Naive thymus-derived CD4-positive, alpha-beta T cell (primary cell): Measurements from ENCODE around the gene SMCO1. TPM values are rescaled to one million over a fixed set of nuclear protein-coding genes. Genes with fewer than 3 reads are reported as not detected.
"Not testable (repeated sequence)": the region's sequence is repeated elsewhere in the genome, so short reads cannot be mapped to it uniquely, and the experiment has no call there.

Source experiments
- ATAC-seq: fragments of 150-1000 bp; cut with Tn5 transposase; 2 replicates; pipeline ENCODE4 v1.10.0; 2021; ENCODE audit warnings: mild to moderate bottlenecking, moderate library complexity
- CTCF ChIA-PET: fragments of 350-600 bp; sonication (Branson Sonifier 250); formaldehyde crosslinking; loops from one replicate; lab custom pipeline; 2021; ENCODE audit warnings: antibody characterized with exemption; lab: Charles Lee
- POLR2A ChIA-PET: fragments of 350-600 bp; sonication (Branson Sonifier 250); formaldehyde crosslinking; loops from one replicate; lab custom pipeline; 2021; ENCODE audit warnings: antibody characterized with exemption, inconsistent platforms; lab: Charles Lee
- DNase-seq, 9 donors: peaks; one replicate each; pipeline versions ENCODE4 v3.0.0 to v3.0.0-alpha.2; 2020 to 2022; ENCODE audit warnings: mixed read lengths in 1 of 9
- H3K27ac ChIP-seq: one replicate; pipeline ENCODE4 v1.7.0; 2013; ENCODE audit warnings: mild to moderate bottlenecking, low read depth, low read length, moderate library complexity
- H3K27me3 ChIP-seq, 2 donors: one replicate each; pipeline ENCODE4 v1.7.0; 2013; ENCODE audit warnings: low read length in 2 of 2, mild to moderate bottlenecking in 2 of 2, moderate library complexity in 2 of 2; ENCODE audit not compliant: control insufficient read depth in 2 of 2, insufficient read depth in 2 of 2
- H3K36me3 ChIP-seq, 3 experiments: 1 replicate in 2 of 3; 2 replicates in 1 of 3; pipeline ENCODE4 v1.7.0; 2013; ENCODE audit warnings: low read length in 3 of 3, mild to moderate bottlenecking in 3 of 3, moderate library complexity in 1 of 3; ENCODE audit not compliant: insufficient read depth in 3 of 3, control insufficient read depth in 2 of 3
- H3K4me1 ChIP-seq, 2 donors: one replicate each; pipeline ENCODE4 v1.7.0; 2013; ENCODE audit warnings: low read length in 2 of 2, mild to moderate bottlenecking in 2 of 2, moderate library complexity in 1 of 2; ENCODE audit not compliant: control insufficient read depth in 2 of 2, insufficient read depth in 2 of 2
- H3K4me3 ChIP-seq: 2 replicates; pipeline ENCODE4 v1.7.0; 2013; ENCODE audit warnings: mild to moderate bottlenecking, low read length
- H3K9me3 ChIP-seq, 3 experiments: 1 replicate in 2 of 3; 2 replicates in 1 of 3; pipeline ENCODE4 v1.7.0; 2013; ENCODE audit warnings: low read length in 3 of 3; ENCODE audit not compliant: control insufficient read depth in 2 of 3
- H3K27ac Mint-ChIP-seq, 9 donors: one replicate each; pipeline ENCODE4 v1.8.0; 2020 to 2022; ENCODE audit warnings: mixed read lengths in 9 of 9, mild to moderate bottlenecking in 8 of 9, moderate library complexity in 5 of 9, inconsistent platforms in 2 of 9
- H3K27me3 Mint-ChIP-seq, 5 donors: one replicate each; pipeline ENCODE4 v1.8.0; 2021 to 2022; ENCODE audit warnings: mixed read lengths in 5 of 5, mild to moderate bottlenecking in 1 of 5
- H3K36me3 Mint-ChIP-seq, 5 donors: one replicate each; pipeline ENCODE4 v1.8.0; 2020 to 2022; ENCODE audit warnings: mixed read lengths in 5 of 5, mild to moderate bottlenecking in 3 of 5, inconsistent platforms in 1 of 5
- H3K4me1 Mint-ChIP-seq, 7 donors: one replicate each; pipeline ENCODE4 v1.8.0; 2020 to 2022; ENCODE audit warnings: mixed read lengths in 7 of 7, mild to moderate bottlenecking in 3 of 7, inconsistent platforms in 1 of 7
- H3K4me3 Mint-ChIP-seq, 10 donors: one replicate each; pipeline ENCODE4 v1.8.0; 2020 to 2022; ENCODE audit warnings: mild to moderate bottlenecking in 10 of 10, mixed read lengths in 10 of 10, moderate library complexity in 6 of 10, inconsistent platforms in 2 of 10
- H3K9me3 Mint-ChIP-seq, 11 donors: one replicate each; pipeline ENCODE4 v1.8.0; 2020 to 2022; ENCODE audit warnings: mixed read lengths in 11 of 11, mild to moderate bottlenecking in 4 of 11, inconsistent platforms in 1 of 11, moderate library complexity in 1 of 11
- intact Hi-C, 2 donors: fragments of 100-400 bp; cut with micrococcal nuclease; formaldehyde crosslinking; loops; one replicate each; pipeline ENCODE4 v1.15.1; 2023
- polyA plus RNA-seq, 2 donors: library from polyadenylated mRNA; unstranded; fragments of 300-500 nt; fragmentation: Illumina TruSeq; gene quantifications; one replicate each; pipeline ENCODE4 v1.2.3, GENCODE V29; 2021
- total RNA-seq, 6 experiments: library from RNA in 5 of 6; stranded (reverse) in 5 of 6; gene quantifications; 1 replicate in 5 of 6; 2 replicates in 1 of 6; pipeline ENCODE4 v1.2.3 and lab custom pipeline; 2021 to 2026

The SMCO1 gene
- total and polyA plus RNA-seq, 7 experiments from 2014 or later: not detected

- ChIA-PET POLR2A (interaction anchor here (0.6 to 2.1 kb wide), 8 partner anchors 15 to 304 kb away, joined by 3 to 8 read pairs (median 3); partner anchors contain the start of genes FBXO45, RNF168 and WDR53), CTCF (interaction anchor here (0.5 to 2.5 kb wide), 12 partner anchors 10 to 546 kb away, joined by 3 to 7 read pairs (median 3); no protein-coding TSS in a partner anchor)
- DNase-seq: peak; percentile 7 to 93 (median 44)
- peak overlapping the region in 9 of 10 donors; percentile 42 to 80 (median 66) for H3K4me3 Mint-ChIP-seq
- intact Hi-C loops: loop anchor here (1.0 to 5.0 kb wide), 4 partner anchors 25 to 659 kb away; partner anchors contain the start of genes FBXO45 (in 2 of the 2), WDR53 (in 2 of the 2) and RNF168 (in 1 of the 2)
- no peaks in the 10 kb centered on the region for H3K9me3 ChIP-seq
- peaks cover 0 to 5% (median 5%) of the 10 kb centered on the region in 5 donors for H3K36me3 Mint-ChIP-seq
- peak overlapping the region; percentile 57 for H3K4me3 ChIP-seq
- peak; percentile 98 for ATAC-seq
- H3K27ac ChIP-seq: no peak overlapping the region
- H3K36me3 ChIP-seq: no peaks in the 10 kb centered on the region
- no peaks in the 10 kb centered on the region for H3K27me3 ChIP-seq
- H3K27me3 Mint-ChIP-seq: peaks cover 7 to 16% (median 16%) of the 10 kb centered on the region in 5 donors
- peaks cover 0 to 17% (median 0%) of the 10 kb centered on the region in 7 donors for H3K4me1 Mint-ChIP-seq
- H3K4me1 ChIP-seq: peaks cover 0 to 3% of the 10 kb centered on the region in 2 donors
- H3K9me3 Mint-ChIP-seq: peaks cover 0 to 9% (median 6%) of the 10 kb centered on the region in 11 donors
- peak overlapping the region in 2 of 9 donors; percentile 62 to 74 for H3K27ac Mint-ChIP-seq
Observed at GRCh38 chr3:196528639-196529233, 13.6 kb upstream of the SMCO1 start.

- no peak overlapping the region for H3K4me3 Mint-ChIP-seq
- H3K9me3 Mint-ChIP-seq: peaks cover 13 to 32% (median 23%) of the 10 kb centered on the region in 11 donors
- DNase-seq (no peak), ATAC-seq (no peak)
- H3K36me3 Mint-ChIP-seq: peaks cover 4 to 17% (median 13%) of the 10 kb centered on the region in 5 donors
- no peak overlapping the region for H3K27ac Mint-ChIP-seq
- H3K4me1 Mint-ChIP-seq: peaks cover 0 to 17% (median 0%) of the 10 kb centered on the region in 7 donors
- Histone ChIP-seq H3K9me3 (peaks cover 0 to 21% (median 4%) of the 10 kb centered on the region in 3 experiments), H3K4me1 (peaks cover 0 to 3% of the 10 kb centered on the region in 2 donors), H3K4me3 (no peak overlapping the region), H3K27me3 (no peaks in the 10 kb centered on the region), H3K36me3 (no peaks in the 10 kb centered on the region), H3K27ac (no peak overlapping the region)
- peaks cover 0 to 9% (median 3%) of the 10 kb centered on the region in 5 donors for H3K27me3 Mint-ChIP-seq
- ChIA-PET POLR2A (no interaction called here), CTCF (interaction anchor here (0.8 to 1.1 kb wide), 2 partner anchors 12 to 984 kb away, joined by 3 to 4 read pairs; no protein-coding TSS in a partner anchor)
- intact Hi-C loops: loop anchor here in 1 of 2 donors (5.0 kb wide), 1 partner anchor 662 kb away; no protein-coding TSS in a partner anchor
Observed at GRCh38 chr3:196525141-196525540, 10.0 kb upstream of the SMCO1 start.

- peaks cover 0 to 9% (median 3%) of the 10 kb centered on the region in 5 donors for H3K27me3 Mint-ChIP-seq
- Histone ChIP-seq H3K4me1 (peaks cover 0 to 3% of the 10 kb centered on the region in 2 donors), H3K9me3 (peaks cover 0 to 27% (median 10%) of the 10 kb centered on the region in 3 experiments), H3K27me3 (no peaks in the 10 kb centered on the region), H3K36me3 (no peaks in the 10 kb centered on the region), H3K4me3 (no peak overlapping the region), H3K27ac (no peak overlapping the region)
- no peak overlapping the region for H3K4me3 Mint-ChIP-seq
- ChIA-PET CTCF (interaction anchor here (1.1 to 1.3 kb wide), 2 partner anchors 13 to 440 kb away, joined by 3 to 4 read pairs; no protein-coding TSS in a partner anchor), POLR2A (no interaction called here)
- H3K36me3 Mint-ChIP-seq: peaks cover 4 to 17% (median 15%) of the 10 kb centered on the region in 5 donors
- ATAC-seq (no peak), DNase-seq (no peak)
- intact Hi-C loops: no loop called here
- H3K27ac Mint-ChIP-seq: no peak overlapping the region
- H3K9me3 Mint-ChIP-seq: peaks cover 13 to 38% (median 29%) of the 10 kb centered on the region in 11 donors
- peaks cover 0 to 17% (median 0%) of the 10 kb centered on the region in 7 donors for H3K4me1 Mint-ChIP-seq
Observed at GRCh38 chr3:196524527-196524926, 9.4 kb upstream of the SMCO1 start.

GRCh38 chr3:196523841-196524240 is 8.7 kb upstream of the SMCO1 start:
- ChIA-PET POLR2A (no interaction called here), CTCF (interaction anchor here (1.3 kb wide), 1 partner anchor 441 kb away, joined by 3 read pairs; no protein-coding TSS in a partner anchor)
- intact Hi-C loops: no loop called here
- Mint-ChIP-seq H3K4me1 (peaks cover 0 to 11% (median 0%) of the 10 kb centered on the region in 7 donors), H3K27ac (no peak overlapping the region), H3K9me3 (peaks cover 13 to 45% (median 36%) of the 10 kb centered on the region in 11 donors), H3K4me3 (no peak overlapping the region), H3K36me3 (peaks cover 4 to 20% (median 17%) of the 10 kb centered on the region in 5 donors), H3K27me3 (peaks cover 0 to 9% (median 3%) of the 10 kb centered on the region in 5 donors)
- Histone ChIP-seq H3K4me1 (peaks cover 0 to 3% of the 10 kb centered on the region in 2 donors), H3K27ac (no peak overlapping the region), H3K9me3 (peaks cover 0 to 34% (median 17%) of the 10 kb centered on the region in 3 experiments), H3K27me3 (no peaks in the 10 kb centered on the region), H3K4me3 (no peak overlapping the region), H3K36me3 (no peaks in the 10 kb centered on the region)
- DNase-seq: no peak
- no peak for ATAC-seq

- H3K36me3 ChIP-seq, CTCF ChIA-PET, intact Hi-C loops, H3K4me3 Mint-ChIP-seq, POLR2A ChIA-PET, DNase-seq, H3K4me1 ChIP-seq, H3K27me3 ChIP-seq, ATAC-seq, H3K27ac ChIP-seq, H3K4me1 Mint-ChIP-seq, H3K4me3 ChIP-seq, H3K27me3 Mint-ChIP-seq: not testable (repeated sequence)
- Mint-ChIP-seq H3K9me3 (peaks cover 15 to 71% (median 50%) of the 10 kb centered on the region in 11 donors), H3K36me3 (peaks cover 4 to 21% (median 17%) of the 10 kb centered on the region in 5 donors), H3K27ac (peak overlapping the region in 1 of 9 donors; percentile 15)
- H3K9me3 ChIP-seq: peaks cover 0 to 53% (median 19%) of the 10 kb centered on the region in 3 experiments
Observed at GRCh38 chr3:196521291-196521690, 6.1 kb upstream of the SMCO1 start.

- Mint-ChIP-seq H3K36me3 (peaks cover 4 to 21% (median 15%) of the 10 kb centered on the region in 5 donors), H3K4me1 (no peaks in the 10 kb centered on the region), H3K27ac (no peak overlapping the region), H3K4me3 (no peak overlapping the region), H3K27me3 (peaks cover 0 to 6% (median 0%) of the 10 kb centered on the region in 5 donors), H3K9me3 (peaks cover 15 to 79% (median 53%) of the 10 kb centered on the region in 11 donors)
- Histone ChIP-seq H3K27ac (no peak overlapping the region), H3K36me3 (no peaks in the 10 kb centered on the region), H3K27me3 (no peaks in the 10 kb centered on the region), H3K4me3 (no peak overlapping the region), H3K4me1 (no peaks in the 10 kb centered on the region), H3K9me3 (peaks cover 0 to 53% (median 19%) of the 10 kb centered on the region in 3 experiments)
- intact Hi-C loops: loop anchor here (1.0 to 2.0 kb wide), 4 partner anchors 33 to 446 kb away; no protein-coding TSS in a partner anchor
- ATAC-seq (no peak), DNase-seq (peak in 3 of 9 donors; percentile 24 to 32 (median 25))
- POLR2A ChIA-PET: no interaction called here
- CTCF ChIA-PET: interaction anchor here (1.0 to 1.3 kb wide), 2 partner anchors 31 to 33 kb away, joined by 3 to 4 read pairs; no protein-coding TSS in a partner anchor
Observed at GRCh38 chr3:196519718-196520082, 4.6 kb upstream of the SMCO1 start.
